HepG2 (cell line): ENCODE data around the gene B3GNT2. TPM values are rescaled to one million over a fixed set of nuclear protein-coding genes. Genes with fewer than 3 reads are reported as not detected.

Experiments used
- ATAC-seq: fragments of 200-7000 bp; cut with Tn5 transposase; 3 replicates; pipeline ENCODE4 v1.9.1; 2020; ENCODE audit warnings: mild to moderate bottlenecking, moderate library complexity
- BruUV-seq: library from RNA; stranded (reverse); fragments of 400-500 nt; replicated peaks from 2 replicates; lab custom pipeline; 2021; lab: Mats Ljungman, UMichigan
- CTCF ChIA-PET: fragments of 300-600 bp; formaldehyde crosslinking; extraction: SDS; loops from one replicate; lab custom pipeline; 2021; ENCODE audit warnings: low total read pairs, inconsistent platforms, low intra/inter-chr PET ratio; lab: Yijun Ruan, JAX
- POLR2A ChIA-PET: fragments of 350-600 bp; sonication (Branson Sonifier 250); formaldehyde crosslinking; loops from one replicate; lab custom pipeline; 2020; ENCODE audit warnings: antibody characterized with exemption, inconsistent platforms; lab: Yijun Ruan, JAX
- DNase-seq: peaks from one replicate; pipeline ENCODE4 v3.0.0-alpha.2; 2015; ENCODE audit warnings: low spot score
- FAIRE-seq: peaks from 3 replicates; lab custom pipeline; 2011; peaks lifted over from hg19 to GRCh38; lab: Jason Lieb, UNC
- H2AFZ ChIP-seq: one replicate; pipeline ENCODE4 v1.6.1; 2011; ENCODE audit warnings: low read length, inconsistent platforms
- H3K27ac ChIP-seq: fragments of 300-600 bp; 3 replicates; pipeline ENCODE4 v1.8.0; 2011; ENCODE audit warnings: mixed run types, mild to moderate bottlenecking, mixed read lengths, low read length, inconsistent platforms; ENCODE audit not compliant: insufficient read depth; ENCODE audit errors: extremely low read length
- H3K27me3 ChIP-seq, 2 experiments: fragments of 200-600 bp in 1 of 2; 2 replicates in 1 of 2; 3 replicates in 1 of 2; pipeline versions ENCODE4 v1.6.0 to v1.8.0; 2011; ENCODE audit warnings: low read length in 2 of 2, mild to moderate bottlenecking in 2 of 2, moderate library complexity in 2 of 2, inconsistent platforms in 1 of 2; ENCODE audit not compliant: insufficient read depth in 2 of 2, control insufficient read depth in 1 of 2
- H3K36me3 ChIP-seq, 2 experiments: fragments of 200-600 bp in 1 of 2; replicated peaks in 1 of 2; 2 replicates in 1 of 2; 3 replicates in 1 of 2; pipeline versions ENCODE4 v1.5.1 to v1.8.0; 2011; ENCODE audit warnings: low read length in 2 of 2, inconsistent platforms in 1 of 2; ENCODE audit not compliant: insufficient read depth in 2 of 2, control insufficient read depth in 1 of 2
- H3K4me1 ChIP-seq: 2 replicates; pipeline ENCODE4 v1.5.1; 2012; ENCODE audit warnings: low read length, inconsistent platforms; ENCODE audit not compliant: insufficient read depth
- H3K4me2 ChIP-seq: 2 replicates; pipeline ENCODE4 v1.6.0; 2011; ENCODE audit warnings: low read depth, low read length, inconsistent platforms
- H3K4me3 ChIP-seq, 3 experiments: fragments of 200-600 bp in 1 of 3; sonication (generic), shearing (Covaris generic) in 1 of 3; replicated peaks in 1 of 3; 2 replicates each; pipeline ENCODE4 v1.5.1; 2011 to 2016; ENCODE audit warnings: low read length in 3 of 3, inconsistent platforms in 2 of 3, low read depth in 2 of 3, mild to moderate bottlenecking in 2 of 3, control low read depth in 1 of 3, mixed read lengths in 1 of 3; ENCODE audit not compliant: insufficient read depth in 1 of 3
- H3K79me2 ChIP-seq: one replicate; pipeline ENCODE4 v1.6.1; 2011; ENCODE audit warnings: low read length, inconsistent platforms; ENCODE audit not compliant: insufficient read depth
- H3K9ac ChIP-seq: 2 replicates; pipeline ENCODE4 v1.6.0; 2011; ENCODE audit warnings: mild to moderate bottlenecking, low read depth, low read length, inconsistent platforms; ENCODE audit not compliant: insufficient read depth
- H3K9me3 ChIP-seq: 2 replicates; pipeline ENCODE4 v1.5.1; 2012; ENCODE audit warnings: mild to moderate bottlenecking, low read length
- H4K20me1 ChIP-seq: 2 replicates; pipeline ENCODE4 v1.6.0; 2011; ENCODE audit warnings: inconsistent platforms, mild to moderate bottlenecking, low read length, moderate library complexity; ENCODE audit not compliant: insufficient read depth
- ATF7 ChIP-seq, 2 experiments: fragments of 450-650 bp in 1 of 2; sonication (generic) in 1 of 2; formaldehyde crosslinking in 1 of 2; IDR thresholded peaks; 2 replicates each; pipeline versions ENCODE4 v1.4.0 to v1.6.1; 2016 to 2020; ENCODE audit warnings: antibody characterized with exemption in 1 of 2, mild to moderate bottlenecking in 1 of 2, missing genetic modification reagents in 1 of 2
- CREB1 ChIP-seq, 2 experiments: fragments of 450-650 bp in 1 of 2; IDR thresholded peaks; 2 replicates each; pipeline ENCODE4 v1.6.1; 2016 to 2017; ENCODE audit warnings: control low read depth in 1 of 2, mild to moderate bottlenecking in 1 of 2, missing compliant biosample characterization in 1 of 2, missing genetic modification characterization in 1 of 2
- MAFF ChIP-seq: IDR thresholded peaks from 2 replicates; pipeline ENCODE4 v1.6.1; 2011; ENCODE audit warnings: low read depth, low read length, improper control_type of control experiment
- NR2F1 ChIP-seq, 2 experiments: fragments of 450-650 bp in 1 of 2; formaldehyde crosslinking in 1 of 2; IDR thresholded peaks; 2 replicates each; pipeline versions ENCODE4 v1.5.0 to v1.6.1; 2016 to 2020; ENCODE audit warnings: mild to moderate bottlenecking in 1 of 2, missing compliant biosample characterization in 1 of 2, missing genetic modification reagents in 1 of 2, moderate library complexity in 1 of 2
- whole genome bisulfite sequencing: methylation state at CpG from one replicate; pipeline ENCODE4 v1.1.6; 2017; ENCODE audit warnings: low lambda C conversion rate; 5-methylcytosine and 5-hydroxymethylcytosine counted together
- in situ Hi-C: cut with HindIII; loops from 2 replicates; pipeline ENCODE4 v1.10.0; 2017; ENCODE audit warnings: low pct_unique_long_range_greater_than_20kb; ENCODE audit not compliant: extremely low pct_ligation_motif_present
- intact Hi-C: fragments of 100-400 bp; cut with micrococcal nuclease; formaldehyde crosslinking; loops from one replicate; pipeline ENCODE4 v1.10.0; 2022; ENCODE audit not compliant: unreplicated experiment
- polyA plus RNA-seq, 8 experiments: library from polyadenylated mRNA; depleted of rRNA in 3 of 8; stranded (reverse) in 7 of 8; unstranded in 1 of 8; fragments of >200 nt; fragmentation: Illumina TruSeq in 4 of 8; extraction: Trizol in 4 of 8; gene quantifications; 2 replicates each; pipeline versions ENCODE4 v1.2.1 to v1.2.3, GENCODE V29; 2011 to 2016; ENCODE audit warnings: low read depth in 4 of 8, missing spikeins in 1 of 8, mixed read lengths in 1 of 8; ENCODE audit not compliant: insufficient read depth in 1 of 8
- total RNA-seq, 5 experiments: library from RNA; depleted of rRNA; stranded (reverse); fragments of >200 nt; fragmentation: Illumina TruSeq; extraction: Trizol; gene quantifications; 2 replicates each; pipeline ENCODE4 v1.2.3, GENCODE V29; 2016; ENCODE audit warnings: low read depth in 1 of 5
- TF ChIP-seq, protein P1 (sequence below): sonication (generic); formaldehyde crosslinking; IDR thresholded peaks from 2 replicates; pipeline ENCODE4 v1.9.0; 2021; ENCODE audit warnings: missing genetic modification reagents, borderline replicate concordance

B3GNT2 gene
- total and polyA plus RNA-seq, 2 of the 13 experiments (the other 11 are each of a cell fraction or from before 2014, with no cell fraction given), result 26.3 to 28.5 TPM

GRCh38 chr2:62178741-62179271 lies 17.1 kb upstream of the B3GNT2 start:
- Histone ChIP-seq H3K4me2 (no peak overlapping the region), H3K9me3 (no peaks in the 10 kb centered on the region), H3K79me2 (no peaks in the 10 kb centered on the region), H3K27ac (no peak overlapping the region), H3K4me1 (no peaks in the 10 kb centered on the region), H3K27me3 (no peaks in the 10 kb centered on the region; a peak in 1 of 5 replicates), H3K9ac (no peak overlapping the region), H3K4me3 (no peak overlapping the region), H4K20me1 (no peaks in the 10 kb centered on the region), H2AFZ (no peak overlapping the region), H3K36me3 (no peaks in the 10 kb centered on the region)
- FAIRE-seq, result no peak
- in situ Hi-C loops (no loop called here), intact Hi-C loops (no loop called here)
- ChIA-PET POLR2A (no interaction called here), CTCF (no interaction called here)
- DNase-seq, result no peak
- BruUV-seq, result no TSS peak
- 31% methylated on average over 5 of the region's 5 CpGs for WGBS
- peak; percentile 40; the same call in 2 of the 3 replicates for ATAC-seq
- TF ChIP-seq, protein P1, sequence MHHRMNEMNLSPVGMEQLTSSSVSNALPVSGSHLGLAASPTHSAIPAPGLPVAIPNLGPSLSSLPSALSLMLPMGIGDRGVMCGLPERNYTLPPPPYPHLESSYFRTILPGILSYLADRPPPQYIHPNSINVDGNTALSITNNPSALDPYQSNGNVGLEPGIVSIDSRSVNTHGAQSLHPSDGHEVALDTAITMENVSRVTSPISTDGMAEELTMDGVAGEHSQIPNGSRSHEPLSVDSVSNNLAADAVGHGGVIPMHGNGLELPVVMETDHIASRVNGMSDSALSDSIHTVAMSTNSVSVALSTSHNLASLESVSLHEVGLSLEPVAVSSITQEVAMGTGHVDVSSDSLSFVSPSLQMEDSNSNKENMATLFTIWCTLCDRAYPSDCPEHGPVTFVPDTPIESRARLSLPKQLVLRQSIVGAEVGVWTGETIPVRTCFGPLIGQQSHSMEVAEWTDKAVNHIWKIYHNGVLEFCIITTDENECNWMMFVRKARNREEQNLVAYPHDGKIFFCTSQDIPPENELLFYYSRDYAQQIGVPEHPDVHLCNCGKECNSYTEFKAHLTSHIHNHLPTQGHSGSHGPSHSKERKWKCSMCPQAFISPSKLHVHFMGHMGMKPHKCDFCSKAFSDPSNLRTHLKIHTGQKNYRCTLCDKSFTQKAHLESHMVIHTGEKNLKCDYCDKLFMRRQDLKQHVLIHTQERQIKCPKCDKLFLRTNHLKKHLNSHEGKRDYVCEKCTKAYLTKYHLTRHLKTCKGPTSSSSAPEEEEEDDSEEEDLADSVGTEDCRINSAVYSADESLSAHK, result no peak
- TF ChIP-seq CREB1 (IDR thresholded peaks at IDR 0.05) (peak; percentile 63), CREB1 (CRISPR knock-in tag; IDR thresholded peaks at IDR 0.05) (no peak), ATF7 (IDR thresholded peaks at IDR 0.05) (peak; percentile 97), ATF7 (CRISPR knock-in tag; IDR thresholded peaks at IDR 0.05) (no peak)

GRCh38 chr2:62180975-62181374 lies 14.9 kb upstream of the B3GNT2 start:
- H3K79me2 ChIP-seq, result no peaks in the 10 kb centered on the region
- H3K9me3 ChIP-seq, result no peaks in the 10 kb centered on the region
- no peaks in the 10 kb centered on the region for H3K36me3 ChIP-seq
- POLR2A ChIA-PET, result interaction anchor here (0.7 kb wide), 1 partner anchor 229 kb away, joined by 4 read pairs; no protein-coding TSS in a partner anchor
- H2AFZ ChIP-seq, result no peak overlapping the region
- no peak overlapping the region for H3K4me2 ChIP-seq
- ATAC-seq (peak; percentile 34; the same call in 1 of the 3 replicates), FAIRE-seq (no peak), DNase-seq (no peak)
- no peaks in the 10 kb centered on the region for H4K20me1 ChIP-seq
- no peak for TF ChIP-seq MAFF
- 0 out of 4 replicates have a peak, but pooled peaks of 1 of the 2 experiments have one; percentile 22 for TF ChIP-seq NR2F1 (CRISPR knock-in tag; IDR thresholded peaks at IDR 0.05)
- no TSS peak for BruUV-seq
- H3K27ac ChIP-seq, result no peak overlapping the region
- in situ Hi-C loops (no loop called here), intact Hi-C loops (no loop called here)
- H3K4me1 ChIP-seq, result no peaks in the 10 kb centered on the region
- peaks cover 4% of the 10 kb centered on the region in 2 experiments; a peak in 2 of 5 replicates for H3K27me3 ChIP-seq
- WGBS, result 23% methylated on average over 4 of the region's 4 CpGs
- H3K4me3 ChIP-seq, result no peak overlapping the region
- H3K9ac ChIP-seq, result no peak overlapping the region
- CTCF ChIA-PET, result no interaction called here
